ES-I3 (cell line): Measurements from ENCODE around the gene PARP12.

Experiments used
- H3K36me3 ChIP-seq: 2 replicates; pipeline ENCODE4 v1.6.1; 2013; ENCODE audit warnings: mild to moderate bottlenecking, low read length, control low read depth, moderate library complexity; ENCODE audit not compliant: insufficient read depth
- H3K4me1 ChIP-seq: 2 replicates; pipeline ENCODE4 v1.6.1; 2013; ENCODE audit warnings: mild to moderate bottlenecking, control low read depth, low read length; ENCODE audit not compliant: insufficient read depth
- H3K9ac ChIP-seq: 2 replicates; pipeline ENCODE4 v1.6.1; 2013; ENCODE audit warnings: low read depth, mild to moderate bottlenecking, low read length, moderate library complexity
- H3K9me3 ChIP-seq: 2 replicates; pipeline ENCODE4 v1.6.1; 2013; ENCODE audit warnings: mild to moderate bottlenecking, low read length, moderate library complexity; ENCODE audit not compliant: control insufficient read depth, insufficient read depth

The PARP12 gene

GRCh38 chr7:140053812-140054539 is 8.8 kb downstream of the PARP12 start:
- Histone ChIP-seq H3K36me3 (peaks cover 2% of the 10 kb centered on the region; the same call in 1 of the 2 replicates), H3K9ac (no peak overlapping the region), H3K4me1 (no peaks in the 10 kb centered on the region), H3K9me3 (no peaks in the 10 kb centered on the region)

- H3K36me3 ChIP-seq = peaks cover 2% of the 10 kb centered on the region; the same call in 1 of the 2 replicates
- no peaks in the 10 kb centered on the region for H3K9me3 ChIP-seq
- no peaks in the 10 kb centered on the region for H3K4me1 ChIP-seq
- no peak overlapping the region for H3K9ac ChIP-seq
Measured at GRCh38 chr7:140051820-140052219, 10.9 kb downstream of the PARP12 start.

DNA sequence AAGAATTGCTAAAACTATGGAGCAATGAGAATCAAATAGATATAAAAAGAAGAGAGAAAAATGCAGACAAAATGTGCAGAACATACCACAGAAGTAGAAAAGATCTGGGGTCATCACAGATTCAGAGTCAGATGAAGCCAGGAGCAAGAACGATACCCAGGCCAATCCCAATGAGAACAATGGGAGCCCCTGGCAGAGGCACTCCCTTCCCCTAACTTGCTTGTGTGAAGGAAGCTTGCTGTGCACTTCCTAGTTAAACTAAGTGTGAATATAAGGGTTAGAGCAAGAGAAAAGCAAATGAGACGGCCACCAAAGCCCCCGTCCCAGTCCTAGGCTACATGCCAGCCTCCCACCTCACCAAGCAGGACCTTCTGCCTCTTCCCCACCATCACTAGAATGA is 12.7 kb downstream of the PARP12 start:
- no peaks in the 10 kb centered on the region for H3K4me1 ChIP-seq
- H3K36me3 ChIP-seq = peaks cover 2% of the 10 kb centered on the region
- H3K9ac ChIP-seq = no peak overlapping the region
- H3K9me3 ChIP-seq = no peaks in the 10 kb centered on the region

GRCh38 chr7:140049339-140050024 is 13.3 kb downstream of the PARP12 start:
- H3K9me3 ChIP-seq = no peaks in the 10 kb centered on the region
- no peak overlapping the region for H3K9ac ChIP-seq
- peaks cover 1% of the 10 kb centered on the region for H3K36me3 ChIP-seq
- no peaks in the 10 kb centered on the region for H3K4me1 ChIP-seq

- H3K9ac ChIP-seq = no peak overlapping the region
Measured at GRCh38 chr7:140048989-140049338, 13.8 kb downstream of the PARP12 start.

DNA sequence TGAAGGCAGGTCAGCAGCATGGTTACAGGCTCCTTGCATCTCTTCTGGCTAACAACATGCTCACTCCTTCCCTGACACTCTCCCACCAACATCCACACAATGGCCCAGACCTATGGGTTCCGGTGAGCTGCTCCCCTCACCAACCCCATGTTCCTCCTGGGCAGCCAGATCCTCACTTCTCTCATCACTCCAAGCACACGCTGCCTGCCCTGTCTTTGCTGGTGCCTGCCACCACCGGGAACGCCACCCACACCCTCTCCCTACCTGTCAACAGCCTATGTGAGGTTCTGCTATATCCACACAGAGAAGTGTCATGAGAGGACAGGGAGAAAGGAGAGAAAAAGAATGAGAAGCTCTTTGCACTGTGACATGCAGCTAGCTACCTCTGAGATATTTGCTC is 14.6 kb downstream of the PARP12 start:
- Histone ChIP-seq H3K9ac (no peak overlapping the region), H3K36me3 (no peaks in the 10 kb centered on the region; the same call in 1 of the 2 replicates), H3K4me1 (no peaks in the 10 kb centered on the region), H3K9me3 (no peaks in the 10 kb centered on the region)

More at GRCh38 chr7:140048989-140049338, 13.8 kb downstream of the PARP12 start:
- Histone ChIP-seq H3K36me3 (no peaks in the 10 kb centered on the region; the same call in 1 of the 2 replicates), H3K9me3 (no peaks in the 10 kb centered on the region), H3K4me1 (no peaks in the 10 kb centered on the region)

DNA sequence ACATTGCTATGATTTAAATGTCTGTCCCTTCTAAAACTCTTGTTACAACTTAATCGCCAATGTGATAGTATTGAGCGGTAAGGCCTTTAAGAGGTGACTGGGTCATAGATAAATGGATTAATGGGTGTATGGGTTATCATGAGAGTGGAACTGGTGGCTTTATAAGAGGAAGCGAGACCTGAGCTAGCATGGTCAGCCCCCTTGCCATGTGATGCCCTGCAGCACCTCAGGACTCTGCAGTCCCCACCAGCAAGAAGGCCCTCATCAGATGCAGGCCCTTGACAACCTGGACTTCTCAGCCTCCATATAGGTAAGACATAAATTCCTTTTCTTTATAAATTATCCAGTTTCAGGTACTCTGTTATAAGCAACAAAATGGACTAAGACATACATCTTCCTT is 15.6 kb downstream of the PARP12 start:
- Histone ChIP-seq H3K9ac (no peak overlapping the region), H3K4me1 (no peaks in the 10 kb centered on the region), H3K9me3 (no peaks in the 10 kb centered on the region), H3K36me3 (no peaks in the 10 kb centered on the region; the same call in 1 of the 2 replicates)

DNA sequence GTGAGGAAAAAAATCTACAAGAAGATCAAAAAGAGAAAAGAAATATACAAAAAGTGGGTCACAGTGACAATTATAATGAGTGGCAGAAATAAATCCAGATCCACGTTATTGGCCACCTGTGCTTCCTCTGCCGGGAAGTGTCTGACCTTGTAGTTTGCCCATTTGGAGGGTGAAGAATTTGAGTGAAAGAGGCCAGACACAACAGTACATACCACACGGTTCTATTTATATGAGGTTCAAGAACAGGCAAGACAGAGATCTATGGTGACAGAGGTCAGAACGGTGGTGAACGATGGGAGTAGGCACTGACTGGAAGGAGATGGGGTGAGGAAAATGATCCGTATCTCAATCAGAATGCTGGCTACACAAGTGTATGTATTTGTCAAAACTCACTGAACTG is 17.1 kb downstream of the PARP12 start:
- H3K4me1 ChIP-seq = no peaks in the 10 kb centered on the region
- H3K36me3 ChIP-seq = no peaks in the 10 kb centered on the region; the same call in 1 of the 2 replicates
- no peak overlapping the region for H3K9ac ChIP-seq
- no peaks in the 10 kb centered on the region for H3K9me3 ChIP-seq

DNA sequence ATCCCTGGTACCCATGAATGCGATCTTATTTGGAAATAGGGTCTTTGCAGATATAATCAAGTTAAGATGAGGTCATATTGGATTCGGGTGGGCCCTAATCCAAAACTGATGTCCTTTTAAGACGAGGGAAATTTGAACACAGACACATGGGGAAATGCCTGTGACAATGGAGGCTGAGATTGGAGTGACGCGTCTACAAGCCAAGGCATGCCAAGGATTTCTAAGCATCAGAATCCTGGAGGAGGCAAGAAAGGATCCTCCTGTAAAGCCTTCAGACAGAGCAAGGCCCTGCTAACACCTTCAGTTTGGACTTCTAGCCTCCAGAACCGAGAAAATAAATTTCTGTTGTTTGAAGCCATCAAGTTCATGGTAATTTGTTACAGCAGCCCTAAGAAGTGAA is 18.5 kb downstream of the PARP12 start:
- no peaks in the 10 kb centered on the region; the same call in 1 of the 2 replicates for H3K36me3 ChIP-seq
- no peak overlapping the region for H3K9ac ChIP-seq
- H3K4me1 ChIP-seq = no peaks in the 10 kb centered on the region
- H3K9me3 ChIP-seq = no peaks in the 10 kb centered on the region

- H3K36me3 ChIP-seq = peaks cover 3% of the 10 kb centered on the region
- H3K9me3 ChIP-seq = no peaks in the 10 kb centered on the region
- H3K9ac ChIP-seq = no peak overlapping the region
- no peaks in the 10 kb centered on the region for H3K4me1 ChIP-seq
Measured at GRCh38 chr7:140042386-140042670, 20.4 kb downstream of the PARP12 start.

DNA sequence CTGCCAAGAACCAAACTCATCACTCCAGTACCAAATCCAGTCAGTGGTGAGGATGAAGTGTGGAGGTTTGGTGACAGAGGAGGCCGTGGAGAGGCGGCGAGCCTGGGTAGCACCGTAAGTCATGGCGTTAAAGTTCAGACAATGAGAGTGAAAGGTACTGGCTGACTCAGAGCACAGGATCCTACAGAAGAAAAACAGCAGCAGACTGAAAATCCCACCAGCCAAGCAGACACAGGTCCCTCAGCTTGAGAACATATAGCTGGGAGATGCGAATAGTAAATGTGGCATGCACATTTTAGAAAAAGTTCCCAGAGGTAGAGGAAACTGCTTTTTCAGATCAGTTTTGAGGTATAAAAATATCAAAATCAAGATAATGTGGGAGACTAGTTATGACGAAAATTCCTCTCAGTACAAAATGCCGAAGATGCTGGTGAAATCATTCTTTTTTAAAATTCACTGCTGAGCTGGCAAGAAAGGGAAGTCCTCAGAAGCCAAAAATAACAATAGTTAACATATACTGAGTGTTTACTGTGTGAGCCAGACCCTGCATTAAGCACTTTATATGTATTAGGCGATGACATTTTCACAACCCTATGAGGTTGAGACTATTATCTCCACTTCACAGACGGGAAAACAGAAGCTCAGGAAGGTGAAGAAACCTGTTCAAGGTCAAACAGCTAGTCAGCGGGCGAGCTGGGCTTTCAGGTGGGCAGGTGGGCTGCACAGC is 20.9 kb downstream of the PARP12 start:
- Histone ChIP-seq H3K9me3 (no peaks in the 10 kb centered on the region), H3K9ac (no peak overlapping the region), H3K36me3 (peaks cover 3% of the 10 kb centered on the region), H3K4me1 (no peaks in the 10 kb centered on the region)

DNA sequence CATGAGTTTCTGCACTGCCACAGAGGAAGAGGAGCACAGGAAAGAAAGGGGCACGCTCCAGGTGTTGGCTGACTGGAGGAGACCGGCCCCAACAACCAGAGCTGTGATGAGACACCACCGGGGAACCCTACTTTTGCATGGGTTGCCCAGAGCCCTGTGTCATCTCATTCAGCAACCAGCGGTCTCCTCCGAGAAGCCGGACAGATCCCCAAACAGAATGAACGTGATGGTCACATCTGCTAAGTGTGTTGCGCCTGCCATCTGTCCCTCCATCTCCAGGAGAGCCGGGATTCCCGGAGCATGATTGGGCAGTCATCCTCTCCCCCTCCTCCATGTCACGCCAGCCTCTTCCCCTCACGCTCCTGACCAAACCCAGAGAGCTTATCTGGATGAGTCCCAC is 22.9 kb downstream of the PARP12 start:
- Histone ChIP-seq H3K9me3 (no peaks in the 10 kb centered on the region), H3K36me3 (peaks cover 3% of the 10 kb centered on the region; the same call in 1 of the 2 replicates), H3K9ac (no peak overlapping the region), H3K4me1 (no peaks in the 10 kb centered on the region)

DNA sequence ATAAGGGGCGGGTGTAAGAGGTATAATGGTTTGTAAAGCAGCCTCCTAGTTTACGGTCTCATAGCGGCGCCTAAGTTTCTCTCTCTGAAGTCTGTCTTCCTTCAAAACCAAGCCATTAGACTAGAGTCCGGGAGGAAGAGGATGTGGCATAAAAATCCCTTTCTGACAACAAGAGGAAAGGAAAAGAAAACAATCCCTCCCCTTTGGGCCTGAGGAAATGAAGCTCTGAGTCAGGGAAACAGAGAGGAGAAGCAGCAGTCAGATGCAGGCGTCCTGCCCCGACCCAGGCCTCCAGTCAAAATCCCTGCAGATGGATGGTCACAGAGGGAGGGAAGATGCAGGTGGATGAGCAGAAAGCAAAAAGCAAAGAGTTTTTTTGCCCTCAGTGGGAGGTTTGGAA is 23.7 kb downstream of the PARP12 start:
- Histone ChIP-seq H3K9ac (no peak overlapping the region), H3K4me1 (no peaks in the 10 kb centered on the region), H3K9me3 (no peaks in the 10 kb centered on the region), H3K36me3 (peaks cover 3% of the 10 kb centered on the region; the same call in 1 of the 2 replicates)

DNA sequence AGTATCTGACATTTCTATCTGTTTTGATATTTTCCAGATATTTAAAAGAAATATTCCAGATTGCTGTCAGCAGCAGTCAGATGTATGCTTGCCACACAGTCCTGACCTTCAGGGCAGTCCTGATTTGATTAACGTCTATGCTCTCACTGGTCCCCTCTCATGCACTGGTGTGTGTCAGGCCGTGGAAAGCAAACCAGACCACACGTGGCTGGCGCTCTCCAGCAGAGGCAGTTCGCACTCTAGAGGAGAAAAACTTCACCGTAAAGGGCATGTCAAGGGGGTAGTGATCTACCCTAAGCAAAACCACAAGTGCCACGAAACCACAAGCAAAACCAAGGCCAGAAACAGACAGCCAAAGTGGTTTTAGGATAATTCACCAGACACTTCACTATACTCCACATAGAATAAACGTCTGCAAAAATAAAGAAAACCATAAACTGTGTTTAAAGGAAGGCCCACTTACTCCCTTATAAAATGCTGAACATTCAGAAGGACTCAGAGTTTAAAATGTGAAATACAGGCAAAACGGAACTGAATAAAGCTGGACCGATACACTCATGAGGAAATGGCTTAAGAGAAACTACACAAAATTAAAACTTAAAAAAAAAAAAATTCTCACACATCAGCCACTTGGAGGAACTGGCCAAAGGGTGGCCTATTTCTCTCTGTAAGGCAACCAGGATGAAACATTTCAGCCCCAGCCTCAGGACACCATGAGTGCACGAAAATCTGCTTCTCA is 26.4 kb downstream of the PARP12 start:
- Histone ChIP-seq H3K9me3 (no peaks in the 10 kb centered on the region), H3K36me3 (peaks cover 3% of the 10 kb centered on the region; the same call in 1 of the 2 replicates), H3K4me1 (no peaks in the 10 kb centered on the region), H3K9ac (no peak overlapping the region)
